GM13976 (cell line): ENCODE data around the gene ZBTB17.

Source experiments
- DNase-seq: peaks from one replicate; pipeline ENCODE4 v3.0.0; 2012; ENCODE audit warnings: low spot score
- in situ Hi-C: fragments of 300-500 bp; cut with MboI; formaldehyde crosslinking; loops from one replicate; pipeline ENCODE4 v1.12.0; 2022; ENCODE audit warnings: low sequenced_read_pairs, mixed read lengths, inconsistent platforms; ENCODE audit not compliant: unreplicated experiment
- TF ChIP-seq, protein P1 (sequence below): IDR thresholded peaks from 2 replicates; pipeline ENCODE4 v1.5.1; 2012; ENCODE audit warnings: borderline replicate concordance, mild to moderate bottlenecking; ENCODE audit not compliant: insufficient read depth; ENCODE audit errors: extremely low read depth, missing control alignments, control extremely low read depth

The ZBTB17 gene

DNA sequence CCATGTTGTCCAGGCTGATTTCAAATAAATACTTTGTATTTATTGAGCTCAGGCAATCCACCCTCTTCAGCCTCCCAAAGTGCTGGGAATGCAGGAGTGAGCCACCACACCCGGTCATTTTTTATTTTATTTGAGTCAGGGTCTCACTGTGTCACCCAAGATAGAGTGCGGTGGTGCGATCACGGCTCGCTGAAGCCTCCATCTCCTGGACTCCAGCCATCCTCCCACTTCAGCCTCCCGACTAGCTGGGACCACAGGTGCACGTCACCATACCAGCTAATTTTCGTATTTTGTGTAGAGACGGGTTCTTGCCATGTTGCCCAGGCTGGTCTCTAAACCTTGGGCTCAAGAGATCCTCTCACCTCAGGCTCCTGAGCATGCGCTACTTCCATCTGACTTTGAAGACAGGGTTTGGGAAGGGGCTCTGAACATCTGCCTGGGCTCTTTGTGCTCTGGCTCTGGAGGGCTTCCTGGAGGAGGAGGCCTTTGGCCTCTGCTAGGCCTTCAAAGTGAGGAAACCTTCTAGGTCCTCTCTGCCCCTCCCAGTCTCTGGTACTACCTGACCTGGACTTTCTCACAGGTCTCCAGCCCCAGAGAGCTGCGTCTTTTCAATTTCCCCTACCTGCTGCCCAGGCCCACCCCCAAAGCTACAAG, 36.2 kb upstream of the ZBTB17 start:
- TF ChIP-seq, protein P1, sequence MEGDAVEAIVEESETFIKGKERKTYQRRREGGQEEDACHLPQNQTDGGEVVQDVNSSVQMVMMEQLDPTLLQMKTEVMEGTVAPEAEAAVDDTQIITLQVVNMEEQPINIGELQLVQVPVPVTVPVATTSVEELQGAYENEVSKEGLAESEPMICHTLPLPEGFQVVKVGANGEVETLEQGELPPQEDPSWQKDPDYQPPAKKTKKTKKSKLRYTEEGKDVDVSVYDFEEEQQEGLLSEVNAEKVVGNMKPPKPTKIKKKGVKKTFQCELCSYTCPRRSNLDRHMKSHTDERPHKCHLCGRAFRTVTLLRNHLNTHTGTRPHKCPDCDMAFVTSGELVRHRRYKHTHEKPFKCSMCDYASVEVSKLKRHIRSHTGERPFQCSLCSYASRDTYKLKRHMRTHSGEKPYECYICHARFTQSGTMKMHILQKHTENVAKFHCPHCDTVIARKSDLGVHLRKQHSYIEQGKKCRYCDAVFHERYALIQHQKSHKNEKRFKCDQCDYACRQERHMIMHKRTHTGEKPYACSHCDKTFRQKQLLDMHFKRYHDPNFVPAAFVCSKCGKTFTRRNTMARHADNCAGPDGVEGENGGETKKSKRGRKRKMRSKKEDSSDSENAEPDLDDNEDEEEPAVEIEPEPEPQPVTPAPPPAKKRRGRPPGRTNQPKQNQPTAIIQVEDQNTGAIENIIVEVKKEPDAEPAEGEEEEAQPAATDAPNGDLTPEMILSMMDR: no peak
- in situ Hi-C loops: no loop called here
- no peak for DNase-seq

DNA sequence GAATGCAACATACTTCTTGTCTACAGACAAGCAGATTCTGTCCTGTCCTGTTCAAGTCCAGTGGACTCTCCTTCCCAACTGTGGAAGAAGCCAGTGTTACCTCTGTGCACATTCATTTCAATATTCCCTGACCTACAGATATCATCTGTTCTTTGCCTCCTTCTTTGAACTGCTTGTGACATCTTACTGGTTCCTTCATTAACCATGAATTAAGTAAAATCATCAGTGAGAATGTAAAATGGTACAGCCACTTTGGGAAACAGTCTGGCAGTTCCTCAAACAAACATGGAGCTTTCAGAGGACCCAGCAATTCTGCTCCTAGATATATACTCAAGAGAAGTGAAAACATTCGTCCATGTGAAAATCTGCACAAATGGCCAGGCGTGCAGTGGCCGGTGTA, 34.9 kb upstream of the ZBTB17 start:
- in situ Hi-C loops: no loop called here
- TF ChIP-seq, protein P1: no peak
- no peak for DNase-seq

DNA sequence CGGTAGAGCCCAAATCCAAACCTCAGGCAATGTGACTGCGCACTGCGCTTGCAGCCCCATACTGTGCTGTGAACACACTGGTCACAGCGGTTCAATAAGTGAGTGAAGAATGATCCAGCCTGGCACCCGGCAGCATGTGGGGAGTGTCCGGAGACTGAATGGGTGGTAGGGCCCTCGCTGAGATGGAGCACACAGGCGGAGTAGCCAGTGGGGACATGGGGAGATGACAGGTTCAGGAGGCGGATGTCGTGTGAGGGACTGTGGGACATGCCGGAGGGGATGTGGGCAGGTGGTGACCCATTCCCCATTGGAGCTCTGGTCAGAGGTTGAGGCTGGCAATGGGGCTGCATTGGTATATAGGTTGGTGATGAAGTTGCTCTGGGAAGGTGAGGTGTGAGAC, 33.8 kb upstream of the ZBTB17 start:
- in situ Hi-C loops: no loop called here
- TF ChIP-seq, protein P1: no peak
- DNase-seq: no peak

DNA sequence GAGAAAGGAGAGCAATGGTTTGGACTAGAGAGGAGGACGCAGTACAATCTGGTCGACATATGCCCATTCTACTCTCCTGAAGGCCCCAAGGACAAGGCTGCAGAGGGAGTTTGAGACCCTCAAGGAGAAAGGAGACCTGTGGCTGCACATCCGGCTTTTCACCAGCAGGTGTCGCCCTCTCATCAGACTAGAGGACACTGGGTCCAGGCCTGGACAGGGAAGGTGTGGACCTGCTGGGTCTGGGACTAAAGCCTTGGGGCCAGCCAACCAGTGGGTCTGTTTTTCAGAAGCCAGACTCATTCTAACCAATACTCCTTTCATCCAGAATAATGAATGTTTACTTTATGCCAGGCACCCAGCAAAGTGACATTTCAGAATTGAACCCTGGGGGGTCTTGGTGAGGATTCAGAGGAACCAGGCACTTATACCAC, 33.1 kb upstream of the ZBTB17 start:
- DNase-seq: peak; percentile 75
- in situ Hi-C loops: no loop called here
- TF ChIP-seq, protein P1: peak; percentile 94

DNA sequence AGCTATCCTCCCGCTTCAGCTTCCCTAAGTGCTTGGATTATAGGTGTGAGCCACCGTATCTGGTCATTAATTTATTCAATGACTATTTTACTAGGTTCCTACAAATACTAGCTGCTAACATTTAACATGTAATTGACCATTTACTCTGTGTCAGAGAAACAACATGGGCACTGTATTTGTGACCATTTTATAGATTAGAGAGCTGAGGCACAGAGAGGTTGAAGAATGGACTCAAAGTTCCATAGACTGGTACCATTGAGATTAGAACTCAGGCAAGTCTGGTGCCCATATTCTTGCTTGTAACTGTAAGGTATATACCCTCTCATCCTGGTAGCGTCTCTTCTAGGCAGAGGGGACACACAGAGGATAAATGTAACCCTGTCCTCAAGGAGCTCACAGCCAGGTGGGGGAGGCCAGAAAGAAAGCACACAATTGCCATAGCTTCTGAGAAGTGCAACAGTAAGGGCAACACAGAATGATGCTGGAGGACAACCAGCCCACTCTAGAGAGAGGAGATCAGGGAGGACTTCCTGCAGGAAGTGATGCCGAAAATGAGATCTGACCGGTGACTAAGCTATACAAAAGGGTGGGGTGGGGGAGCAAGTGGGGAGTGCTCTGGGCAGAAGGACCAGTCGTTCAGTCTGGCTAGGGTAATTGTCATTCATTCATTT, 31.9 kb upstream of the ZBTB17 start:
- in situ Hi-C loops: no loop called here
- DNase-seq: no peak
- TF ChIP-seq, protein P1: no peak

DNA sequence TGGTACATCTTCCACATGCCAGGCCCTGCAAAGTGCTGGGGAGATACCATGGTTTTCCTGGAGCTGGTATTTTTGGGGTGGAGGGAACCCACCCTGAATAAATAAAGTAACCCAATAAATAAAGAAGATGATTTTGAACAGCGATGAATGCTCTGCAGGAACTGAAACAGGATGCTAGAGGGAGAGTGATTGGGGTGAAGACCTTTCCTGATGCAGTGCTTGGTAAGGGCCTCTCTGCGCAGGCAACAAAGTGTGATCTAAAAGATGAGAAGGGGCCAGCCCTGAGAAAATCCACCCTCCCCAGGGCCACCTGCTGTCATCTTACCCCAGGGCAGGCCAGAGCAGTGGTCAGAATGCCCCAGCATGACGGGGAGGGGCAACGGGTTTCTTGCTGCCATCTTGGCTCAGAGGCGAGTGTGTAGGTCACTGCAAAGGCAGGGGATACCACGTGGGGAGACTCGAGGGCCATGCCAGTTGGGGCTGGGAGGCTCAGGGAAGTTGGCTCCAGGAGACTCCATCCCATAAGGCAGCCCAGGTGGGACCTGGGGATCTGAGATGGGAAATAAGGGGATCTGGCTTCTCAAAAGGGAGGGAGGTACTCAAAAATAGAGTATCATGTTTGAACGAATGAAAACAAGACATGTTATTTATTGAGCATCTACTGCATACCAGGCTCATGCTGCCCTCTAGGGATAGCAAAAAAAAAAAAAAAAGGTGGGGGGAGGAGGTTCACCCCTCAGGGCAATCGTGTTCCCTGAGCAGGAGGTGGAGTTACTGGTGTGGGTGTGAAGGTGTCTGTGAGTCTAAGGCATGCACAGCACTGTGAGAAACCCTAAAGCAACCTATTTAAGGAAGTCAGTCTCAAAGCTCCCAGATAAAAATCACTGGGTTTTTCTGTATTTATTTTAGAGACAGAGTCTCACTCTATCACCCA, 30.9 kb upstream of the ZBTB17 start:
- TF ChIP-seq, protein P1: peak; percentile 3
- in situ Hi-C loops: no loop called here
- DNase-seq: peak; percentile 69
